NCI-H774 (cell line): ENCODE results near the gene COTL1.
"Not testable (repeated sequence)": the region's sequence is repeated elsewhere in the genome, so short reads cannot be mapped to it uniquely, and the experiment has no call there.

Experiments used
- DNase-seq: peaks from one replicate; lab custom pipeline; 2025; lab: John Stamatoyannopoulos, UW

The COTL1 gene

DNA sequence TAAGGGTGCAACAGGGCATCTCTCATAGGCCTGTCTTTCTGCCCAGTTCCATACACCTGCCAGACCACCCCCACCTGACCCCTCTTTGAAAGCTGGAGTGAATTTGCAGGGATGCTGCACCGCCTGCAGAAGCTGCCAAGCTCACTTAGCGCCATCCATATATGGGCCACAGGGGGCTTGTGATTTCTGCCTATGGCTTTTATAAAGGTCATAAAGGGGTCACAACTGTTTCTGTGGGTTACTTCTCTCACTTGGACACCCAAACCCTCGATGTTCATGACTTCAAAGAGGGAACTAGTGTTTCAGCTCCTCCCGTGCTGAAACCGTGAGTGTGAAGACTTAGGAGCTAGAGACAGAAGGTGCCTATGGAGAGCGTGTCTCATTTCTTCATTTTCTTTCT is 89.6 kb downstream of the COTL1 start:
- no peak for DNase-seq

DNA sequence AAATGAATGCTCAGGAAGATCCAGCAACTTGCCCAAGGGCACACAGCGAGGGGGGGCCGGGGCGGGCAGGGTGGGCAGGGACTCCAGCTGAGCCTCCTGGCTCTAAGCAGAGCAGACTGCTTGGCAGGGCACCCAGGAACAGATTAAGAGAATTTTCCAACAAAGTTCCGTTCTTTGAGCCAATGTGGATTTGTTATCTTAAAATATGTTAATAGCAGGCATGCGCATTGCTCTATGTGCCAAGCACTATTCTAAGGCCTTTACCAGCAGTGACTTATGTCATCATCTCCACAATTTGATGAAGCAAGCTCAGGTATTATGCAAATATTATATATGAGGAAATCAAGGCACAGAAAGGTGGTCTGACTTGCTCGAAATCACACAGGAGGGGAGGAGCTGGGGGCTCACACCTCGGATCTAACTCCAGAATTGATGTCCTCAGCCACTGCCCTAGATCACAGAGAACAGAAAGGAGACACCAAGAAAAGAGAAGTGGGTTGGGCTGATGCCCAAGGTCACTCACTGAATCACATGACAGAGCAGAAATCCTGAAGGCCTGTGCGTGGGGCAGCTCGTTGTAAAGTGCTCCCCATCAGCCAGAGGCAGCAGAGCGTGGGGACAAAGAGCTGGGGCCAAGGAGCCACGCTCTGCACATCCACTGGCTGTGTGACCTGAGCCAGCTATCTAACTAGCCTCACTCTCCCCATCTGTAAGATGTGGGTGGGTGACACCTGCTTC is 90.2 kb downstream of the COTL1 start:
- no peak for DNase-seq

DNA sequence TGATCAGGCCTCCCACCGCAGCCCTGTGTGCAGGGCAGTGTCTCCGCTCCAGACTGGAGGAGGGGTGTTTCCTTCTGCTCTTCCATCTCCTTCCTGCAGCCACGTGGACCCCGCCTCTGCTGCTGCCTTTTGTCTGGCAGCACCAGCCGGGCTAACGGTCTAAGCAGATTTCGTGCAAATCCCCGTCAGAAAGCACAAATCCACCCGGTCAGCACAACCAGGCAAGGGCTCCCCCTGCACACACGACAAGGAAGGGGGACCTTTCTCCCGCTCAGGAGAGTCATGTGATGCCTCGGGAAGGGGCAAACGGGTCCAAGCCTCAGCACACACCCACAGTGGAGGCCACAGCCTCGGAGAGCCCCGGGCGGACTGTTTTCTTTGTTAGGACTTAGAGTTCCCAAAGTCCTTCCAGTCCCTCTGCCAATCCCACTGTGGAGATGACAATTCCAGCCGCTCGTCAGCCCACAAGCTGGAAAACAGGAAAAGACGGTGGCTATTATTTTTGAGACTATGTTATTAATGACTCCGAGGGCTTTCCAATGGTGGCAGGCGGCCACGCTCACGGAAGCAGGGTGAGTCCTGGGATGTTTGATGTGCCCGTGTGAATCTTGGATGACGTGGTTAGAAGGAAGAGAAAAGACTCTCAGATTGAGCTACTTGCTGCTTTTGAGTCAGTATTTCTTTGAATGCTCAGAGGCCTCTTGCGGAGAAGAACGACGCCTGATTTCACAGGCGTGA is 90.9 kb downstream of the COTL1 start:
- no peak for DNase-seq

DNA sequence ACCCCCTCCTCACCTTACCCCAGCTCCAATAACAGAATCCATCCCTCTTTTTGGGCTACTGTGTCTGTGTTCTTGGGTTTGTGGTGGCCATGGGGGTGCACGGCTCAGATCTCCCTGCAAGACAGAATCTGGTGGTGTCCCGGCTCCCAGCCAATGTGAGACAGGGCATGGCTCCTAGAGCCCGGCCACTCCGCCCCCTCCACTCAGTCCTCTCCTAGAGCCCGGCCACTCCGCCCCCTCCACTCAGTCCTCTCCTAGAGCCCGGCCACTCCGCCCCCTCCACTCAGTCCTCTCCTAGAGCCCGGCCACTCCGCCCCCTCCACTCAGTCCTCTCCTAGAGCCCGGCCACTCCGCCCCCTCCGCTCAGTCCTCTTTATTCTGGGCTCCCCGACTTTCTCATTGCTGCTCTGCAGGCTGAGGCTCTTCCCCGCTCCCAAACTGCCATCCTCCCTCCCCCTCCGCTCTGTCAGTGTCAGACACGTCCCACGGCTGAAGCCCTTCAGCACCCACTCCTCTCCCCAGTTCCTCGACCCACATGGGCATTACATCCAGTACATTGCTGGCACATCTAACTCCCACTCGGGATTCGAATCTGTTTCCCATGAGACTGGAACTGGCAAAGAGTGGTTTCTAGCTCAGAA is 92.8 kb downstream of the COTL1 start:
- DNase-seq, result not testable (repeated sequence)

DNA sequence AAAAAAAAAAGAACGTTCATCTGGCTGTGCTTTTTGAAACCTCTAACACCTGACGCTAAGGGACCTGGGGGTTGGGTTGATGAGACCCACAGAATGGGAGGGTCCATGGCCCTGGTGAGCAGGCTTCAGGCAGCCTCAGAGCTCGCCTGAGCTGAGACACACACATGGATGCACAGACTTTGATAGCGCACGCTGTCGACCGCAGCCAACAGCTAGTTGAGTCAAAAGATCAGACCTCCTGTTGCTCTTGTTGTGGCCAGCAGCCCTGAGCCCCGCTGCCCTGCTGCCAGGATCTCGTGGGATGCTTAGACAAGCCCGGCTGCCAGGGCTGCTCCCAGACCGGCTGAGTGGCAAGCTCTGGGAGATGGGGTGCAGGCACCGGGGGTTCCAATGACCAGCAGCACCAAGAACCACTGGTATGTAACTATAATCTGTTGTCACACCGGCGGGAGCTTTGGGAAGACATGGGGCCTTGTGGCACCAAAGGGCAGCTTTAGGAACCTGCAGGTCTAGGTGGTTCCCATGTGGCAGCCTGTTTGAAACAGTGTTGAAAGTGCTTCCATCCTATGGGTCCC is 93.4 kb downstream of the COTL1 start:
- no peak for DNase-seq

DNA sequence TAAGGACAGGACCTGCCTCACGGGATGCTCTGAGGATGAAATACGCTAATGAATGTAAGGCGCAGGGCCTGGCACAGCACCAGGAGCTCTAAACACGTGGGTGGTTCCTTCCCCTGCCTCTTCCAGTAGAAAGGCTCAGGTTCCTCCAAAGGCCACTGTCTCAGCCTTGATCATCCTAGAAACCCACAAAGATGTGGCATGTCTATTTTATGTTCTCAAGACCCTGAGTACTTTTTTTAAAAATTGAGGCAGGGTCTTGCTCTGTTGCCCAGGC is 96.4 kb downstream of the COTL1 start:
- DNase-seq, result no peak

DNA sequence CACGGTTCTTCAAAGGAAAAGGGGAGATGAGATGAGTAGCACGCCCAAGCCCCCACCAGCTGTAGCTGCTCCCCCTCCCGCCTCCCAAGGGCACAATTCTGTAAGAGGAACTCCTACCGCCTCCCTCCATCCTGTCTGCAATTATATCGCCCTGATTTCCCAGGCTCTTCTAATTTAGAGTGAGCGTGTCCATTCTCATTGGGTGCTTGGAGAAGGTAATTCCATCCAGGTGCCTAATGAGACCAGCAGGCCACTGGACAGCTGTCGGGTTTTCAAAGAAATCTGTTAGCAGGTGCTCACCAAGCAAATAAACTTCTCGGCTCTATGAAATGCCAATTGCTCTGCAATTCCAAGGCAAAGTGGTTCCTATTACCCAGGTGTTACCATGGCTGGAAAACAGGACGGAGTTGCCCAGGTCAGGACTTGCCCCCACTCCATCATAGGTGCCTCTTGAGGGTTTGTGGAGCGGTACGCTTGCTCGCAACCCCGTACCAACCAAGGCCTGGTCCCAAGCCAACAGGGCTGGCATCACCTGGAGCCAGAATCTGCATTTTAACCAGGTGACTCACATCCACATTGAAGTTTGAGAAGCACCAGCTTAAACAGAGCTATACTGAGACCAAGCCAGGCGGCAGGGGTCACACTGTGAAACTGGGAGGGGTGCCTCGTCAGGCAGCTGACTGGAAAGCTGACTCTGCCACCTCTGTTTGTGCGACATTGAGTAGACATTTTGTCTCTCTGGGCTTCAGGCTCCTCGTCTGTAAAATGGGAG is 97.0 kb downstream of the COTL1 start:
- peak; percentile 99 for DNase-seq

- DNase-seq, result no peak
Observed at GRCh38 chr16:84519855-84520254, 98.0 kb downstream of the COTL1 start.

GRCh38 chr16:84518804-84519341 is 99.0 kb downstream of the COTL1 start:
- peak; percentile 61 for DNase-seq

- DNase-seq, result not testable (repeated sequence)
Observed at GRCh38 chr16:84518220-84518619, 99.7 kb downstream of the COTL1 start.

DNA sequence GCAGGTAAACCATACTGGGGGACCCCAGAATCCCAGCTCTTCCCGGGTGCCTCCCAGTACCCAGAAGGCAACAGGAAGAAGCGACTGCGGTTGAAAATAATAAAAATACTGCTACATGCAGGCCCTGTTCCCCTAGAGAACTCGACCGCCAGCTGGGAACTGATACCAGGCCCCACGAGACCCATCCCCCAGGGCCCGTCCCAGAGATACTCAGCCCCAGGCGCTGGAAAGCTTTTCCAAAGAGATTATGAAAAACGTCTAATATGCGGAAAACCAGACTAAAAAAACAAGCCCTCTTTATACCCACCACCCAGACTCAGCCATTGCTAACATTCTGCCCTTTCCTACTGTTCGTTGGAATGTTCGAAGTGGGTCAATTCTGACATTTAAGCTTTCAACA is 100.5 kb downstream of the COTL1 start:
- DNase-seq, result no peak
